Lower lobe of right lung (tissue), 2 donors: ENCODE results near the gene AMHR2. TPM values are rescaled to one million over a fixed set of nuclear protein-coding genes. Genes with fewer than 3 reads are reported as not detected.

Experiments
- ATAC-seq, 2 donors: fragments of 200-7000 bp; cut with Tn5 transposase; one replicate each; pipeline ENCODE4 v1.9.1; 2020 to 2022; ENCODE audit warnings: mild to moderate bottlenecking in 2 of 2, moderate library complexity in 2 of 2
- DNase-seq: peaks from one replicate; pipeline ENCODE4 v3.0.0-alpha.2; 2020
- H3K27ac ChIP-seq: fragments of 200-600 bp; one replicate; pipeline ENCODE4 v1.8.0; 2022
- H3K27me3 ChIP-seq: fragments of 200-600 bp; one replicate; pipeline ENCODE4 v1.8.0; 2022; ENCODE audit warnings: low read depth
- H3K36me3 ChIP-seq: fragments of 200-600 bp; one replicate; pipeline ENCODE4 v1.8.0; 2022; ENCODE audit warnings: mild to moderate bottlenecking
- H3K4me1 ChIP-seq: fragments of 200-600 bp; one replicate; pipeline ENCODE4 v1.8.0; 2022
- H3K4me3 ChIP-seq: fragments of 200-600 bp; one replicate; pipeline ENCODE4 v1.8.0; 2022; ENCODE audit warnings: mild to moderate bottlenecking
- H3K9me3 ChIP-seq: fragments of 200-600 bp; one replicate; pipeline ENCODE4 v1.8.0; 2022
- CTCF ChIP-seq: fragments of 200-600 bp; IDR thresholded peaks from one replicate; pipeline ENCODE4 v1.8.0; 2022; ENCODE audit warnings: antibody characterized with exemption, mild to moderate bottlenecking
- intact Hi-C: fragments of 100-400 bp; cut with DNase I; formaldehyde crosslinking; loops from one replicate; pipeline ENCODE4 v1.11.0; 2022
- total RNA-seq: library from RNA; stranded (reverse); fragmentation: NEBNext Ultra II Directional; extraction: Animal tissue kit (Norgen Biotek cat#: 25700); gene quantifications from one replicate; pipeline ENCODE4 v1.2.1, GENCODE V29; 2021
- donor health status: DM: no; HTN: yes; CAD: no; lungs with severe emphysema.

AMHR2 gene
- total RNA-seq, 1 donor from 2014 or later, result 1.2 TPM

- intact Hi-C loops, result no loop called here
- no peak for ATAC-seq
- H3K27ac ChIP-seq, result no peak overlapping the region
Observed at GRCh38 chr12:53474819-53475218, 51.2 kb downstream of the AMHR2 start.

GRCh38 chr12:53476769-53477209 is 53.1 kb downstream of the AMHR2 start:
- Histone ChIP-seq H3K27ac (no peak overlapping the region), H3K9me3 (no peaks in the 10 kb centered on the region)

More at GRCh38 chr12:53474819-53475218, 51.2 kb downstream of the AMHR2 start:
- Histone ChIP-seq H3K4me1 (peaks cover 28% of the 10 kb centered on the region), H3K36me3 (peaks cover 100% of the 10 kb centered on the region), H3K27me3 (no peaks in the 10 kb centered on the region), H3K4me3 (no peak overlapping the region), H3K9me3 (no peaks in the 10 kb centered on the region)
- TF ChIP-seq CTCF, result no peak
- no peak for DNase-seq

GRCh38 chr12:53478865-53479264 is 55.2 kb downstream of the AMHR2 start:
- H3K9me3 ChIP-seq, result no peaks in the 10 kb centered on the region
- no peaks in the 10 kb centered on the region for H3K27me3 ChIP-seq
- peaks cover 100% of the 10 kb centered on the region for H3K36me3 ChIP-seq
- no peak overlapping the region for H3K27ac ChIP-seq
- no peak for DNase-seq
- intact Hi-C loops, result no loop called here
- H3K4me1 ChIP-seq, result peaks cover 16% of the 10 kb centered on the region
- ATAC-seq, result no peak
- no peak for TF ChIP-seq CTCF
- no peak overlapping the region for H3K4me3 ChIP-seq

More at GRCh38 chr12:53476769-53477209, 53.1 kb downstream of the AMHR2 start:
- DNase-seq, result no peak
- no peak for ATAC-seq
- intact Hi-C loops, result no loop called here
- Histone ChIP-seq H3K36me3 (peaks cover 100% of the 10 kb centered on the region), H3K27me3 (no peaks in the 10 kb centered on the region), H3K4me1 (peaks cover 33% of the 10 kb centered on the region), H3K4me3 (no peak overlapping the region)
- TF ChIP-seq CTCF, result peak; percentile 20

- no peak for DNase-seq
- TF ChIP-seq CTCF, result no peak
- peaks cover 11% of the 10 kb centered on the region for H3K4me1 ChIP-seq
- no peak for ATAC-seq
- no peaks in the 10 kb centered on the region for H3K27me3 ChIP-seq
- H3K4me3 ChIP-seq, result no peak overlapping the region
- H3K9me3 ChIP-seq, result no peaks in the 10 kb centered on the region
- H3K36me3 ChIP-seq, result peaks cover 99% of the 10 kb centered on the region
- no peak overlapping the region for H3K27ac ChIP-seq
- intact Hi-C loops, result no loop called here
Observed at GRCh38 chr12:53479331-53479730, 55.7 kb downstream of the AMHR2 start.

- Histone ChIP-seq H3K9me3 (no peaks in the 10 kb centered on the region), H3K4me3 (no peak overlapping the region), H3K36me3 (peaks cover 98% of the 10 kb centered on the region), H3K4me1 (peaks cover 11% of the 10 kb centered on the region), H3K27ac (no peak overlapping the region), H3K27me3 (no peaks in the 10 kb centered on the region)
- intact Hi-C loops, result no loop called here
- TF ChIP-seq CTCF, result no peak
- DNase-seq (no peak), ATAC-seq (no peak)
Observed at GRCh38 chr12:53480491-53481442, 57.1 kb downstream of the AMHR2 start.

Other genes starting within 250 kb of the AMHR2 start
- gene ZNF740, start 243.1 kb upstream of the AMHR2 start, total RNA-seq, result 49.5 TPM
- gene CSAD, start 242.9 kb upstream of the AMHR2 start, total RNA-seq, result 39.2 TPM
- gene ITGB7, start 216.6 kb upstream of the AMHR2 start, total RNA-seq, result 9.7 TPM
- 30.1 TPM for gene RARG, start 191.6 kb upstream of the AMHR2 start, total RNA-seq
- gene ESPL1, start 155.6 kb upstream of the AMHR2 start, total RNA-seq, result 2.2 TPM
- gene PFDN5, start 128.3 kb upstream of the AMHR2 start, total RNA-seq, result 474 TPM
- gene MYG1, start 124.2 kb upstream of the AMHR2 start, total RNA-seq, result 35.3 TPM
- 45.2 TPM for gene AAAS, start 102.2 kb upstream of the AMHR2 start, total RNA-seq
- not detected for gene SP7, start 87.5 kb upstream of the AMHR2 start, total RNA-seq
- gene SP1, start 43.7 kb upstream of the AMHR2 start, total RNA-seq, result 91.1 TPM
- 216 TPM for gene PRR13, start 17.9 kb downstream of the AMHR2 start, total RNA-seq
- 767 TPM for gene PCBP2, start 28.2 kb downstream of the AMHR2 start, total RNA-seq
- 17.5 TPM for gene MAP3K12, start 75.6 kb downstream of the AMHR2 start, total RNA-seq
- 34.3 TPM for gene TARBP2, start 77.4 kb downstream of the AMHR2 start, total RNA-seq
- gene NPFF, start 83.6 kb downstream of the AMHR2 start, total RNA-seq, result not detected
- 61.2 TPM for gene ATF7, start 202.5 kb downstream of the AMHR2 start, total RNA-seq